Parathyroid adenoma (tissue), 2 donors: ENCODE results near the gene TREH.

Experiments
- H2AFZ ChIP-seq: fragments of 300-600 bp; sonication (generic); one replicate; pipeline ENCODE4 v1.7.0; 2017; ENCODE audit warnings: antibody characterized with exemption, mild to moderate bottlenecking
- H3K27ac ChIP-seq: fragments of 300-600 bp; sonication (generic); one replicate; pipeline ENCODE4 v1.7.0; 2017
- H3K27me3 ChIP-seq: fragments of 300-600 bp; sonication (generic); one replicate; pipeline ENCODE4 v1.7.0; 2017; ENCODE audit warnings: low read length; ENCODE audit not compliant: control insufficient read depth, insufficient read depth
- H3K36me3 ChIP-seq: fragments of 300-600 bp; sonication (generic); one replicate; pipeline ENCODE4 v1.7.0; 2017; ENCODE audit warnings: low read length; ENCODE audit not compliant: control insufficient read depth, insufficient read depth
- H3K4me1 ChIP-seq: fragments of 300-600 bp; sonication (generic); one replicate; pipeline ENCODE4 v1.7.0; 2017; ENCODE audit warnings: control low read depth
- H3K4me2 ChIP-seq: fragments of 300-600 bp; sonication (generic); one replicate; pipeline ENCODE4 v1.7.0; 2017; ENCODE audit warnings: low read length
- H3K4me3 ChIP-seq: fragments of 300-600 bp; sonication (generic); one replicate; pipeline ENCODE4 v1.7.0; 2017; ENCODE audit warnings: low read depth, low read length
- H3K79me2 ChIP-seq: fragments of 300-600 bp; sonication (generic); one replicate; pipeline ENCODE4 v1.7.0; 2017; ENCODE audit warnings: control low read depth
- H3K9ac ChIP-seq: fragments of 300-600 bp; sonication (generic); one replicate; pipeline ENCODE4 v1.7.0; 2017; ENCODE audit warnings: mild to moderate bottlenecking
- H3K9me3 ChIP-seq: fragments of 300-600 bp; sonication (generic); one replicate; pipeline ENCODE4 v1.7.0; 2017; ENCODE audit warnings: low read length; ENCODE audit not compliant: control insufficient read depth
- TF ChIP-seq, protein P1 (sequence below): fragments of 300-600 bp; sonication (generic); IDR thresholded peaks from one replicate; pipeline ENCODE4 v1.7.0; 2017; ENCODE audit warnings: antibody characterized with exemption, mild to moderate bottlenecking
- donor health status: primary hyperparathyroidism.

The TREH gene

DNA sequence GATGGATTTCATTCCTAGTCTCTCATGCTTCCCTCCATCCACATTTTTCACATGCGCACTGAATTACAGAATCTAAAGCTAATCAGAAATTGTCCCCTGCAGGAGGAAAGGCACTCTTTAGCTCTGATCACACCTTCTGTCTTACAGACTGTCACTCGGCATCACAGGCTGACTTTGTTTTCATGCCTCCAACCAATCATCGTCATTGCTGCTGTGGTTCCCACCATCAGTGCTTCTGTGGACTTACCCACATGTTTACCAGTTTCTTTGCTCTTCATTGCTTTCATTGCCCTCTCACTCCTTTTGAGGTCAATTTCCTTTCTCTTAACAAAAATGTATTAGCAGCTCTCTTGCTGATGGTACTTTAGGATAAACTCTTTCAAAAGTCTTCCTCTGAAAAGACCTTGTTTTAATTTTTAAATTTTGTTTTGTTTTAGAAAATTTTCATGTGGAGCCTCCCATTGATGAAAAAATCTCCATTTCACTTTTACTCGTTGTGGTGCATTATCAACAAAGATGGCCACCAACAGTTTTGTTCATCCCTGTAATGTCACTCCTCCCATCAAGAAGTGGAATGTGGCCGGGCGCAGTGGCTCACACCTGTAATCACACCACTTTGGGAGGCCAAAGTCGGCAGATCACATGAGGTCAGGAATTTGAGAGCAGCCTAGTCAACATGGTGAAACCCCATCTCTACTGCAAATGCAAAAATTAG, 20.2 kb upstream of the TREH start:
- H3K9me3 ChIP-seq: no peaks in the 10 kb centered on the region
- H3K27ac ChIP-seq: no peak overlapping the region
- no peaks in the 10 kb centered on the region for H3K79me2 ChIP-seq
- no peak overlapping the region for H2AFZ ChIP-seq
- TF ChIP-seq, protein P1, sequence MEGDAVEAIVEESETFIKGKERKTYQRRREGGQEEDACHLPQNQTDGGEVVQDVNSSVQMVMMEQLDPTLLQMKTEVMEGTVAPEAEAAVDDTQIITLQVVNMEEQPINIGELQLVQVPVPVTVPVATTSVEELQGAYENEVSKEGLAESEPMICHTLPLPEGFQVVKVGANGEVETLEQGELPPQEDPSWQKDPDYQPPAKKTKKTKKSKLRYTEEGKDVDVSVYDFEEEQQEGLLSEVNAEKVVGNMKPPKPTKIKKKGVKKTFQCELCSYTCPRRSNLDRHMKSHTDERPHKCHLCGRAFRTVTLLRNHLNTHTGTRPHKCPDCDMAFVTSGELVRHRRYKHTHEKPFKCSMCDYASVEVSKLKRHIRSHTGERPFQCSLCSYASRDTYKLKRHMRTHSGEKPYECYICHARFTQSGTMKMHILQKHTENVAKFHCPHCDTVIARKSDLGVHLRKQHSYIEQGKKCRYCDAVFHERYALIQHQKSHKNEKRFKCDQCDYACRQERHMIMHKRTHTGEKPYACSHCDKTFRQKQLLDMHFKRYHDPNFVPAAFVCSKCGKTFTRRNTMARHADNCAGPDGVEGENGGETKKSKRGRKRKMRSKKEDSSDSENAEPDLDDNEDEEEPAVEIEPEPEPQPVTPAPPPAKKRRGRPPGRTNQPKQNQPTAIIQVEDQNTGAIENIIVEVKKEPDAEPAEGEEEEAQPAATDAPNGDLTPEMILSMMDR: no peak
- H3K36me3 ChIP-seq: no peaks in the 10 kb centered on the region
- no peaks in the 10 kb centered on the region for H3K27me3 ChIP-seq
- no peak overlapping the region for H3K4me3 ChIP-seq
- no peaks in the 10 kb centered on the region for H3K4me1 ChIP-seq
- no peak overlapping the region for H3K4me2 ChIP-seq
- H3K9ac ChIP-seq: no peak overlapping the region

DNA sequence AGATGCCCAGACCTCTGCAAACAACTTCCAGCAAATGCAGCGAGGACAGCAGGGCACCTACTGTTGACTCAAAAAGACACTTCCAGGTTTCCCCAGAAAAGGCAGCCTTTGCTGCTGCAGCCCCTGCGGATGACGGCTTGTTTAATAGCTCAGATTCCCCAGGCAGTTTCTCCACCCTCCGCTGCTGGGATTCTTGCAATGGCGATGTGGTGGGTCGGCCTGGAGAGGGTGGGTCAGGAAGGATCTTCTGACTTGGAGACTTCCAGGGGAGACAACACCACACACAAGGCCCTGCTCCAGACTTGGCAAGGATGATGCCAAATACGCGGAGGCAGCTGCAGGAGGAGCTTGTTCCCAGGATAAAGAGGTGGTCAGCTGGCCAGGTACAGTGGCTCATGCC, 17.9 kb upstream of the TREH start:
- no peak overlapping the region for H3K27ac ChIP-seq
- TF ChIP-seq, protein P1: no peak
- H3K9ac ChIP-seq: no peak overlapping the region
- no peaks in the 10 kb centered on the region for H3K4me1 ChIP-seq
- no peaks in the 10 kb centered on the region for H3K27me3 ChIP-seq
- no peak overlapping the region for H3K4me3 ChIP-seq
- H3K4me2 ChIP-seq: no peak overlapping the region
- no peaks in the 10 kb centered on the region for H3K79me2 ChIP-seq
- no peak overlapping the region for H2AFZ ChIP-seq
- no peaks in the 10 kb centered on the region for H3K36me3 ChIP-seq
- H3K9me3 ChIP-seq: no peaks in the 10 kb centered on the region

DNA sequence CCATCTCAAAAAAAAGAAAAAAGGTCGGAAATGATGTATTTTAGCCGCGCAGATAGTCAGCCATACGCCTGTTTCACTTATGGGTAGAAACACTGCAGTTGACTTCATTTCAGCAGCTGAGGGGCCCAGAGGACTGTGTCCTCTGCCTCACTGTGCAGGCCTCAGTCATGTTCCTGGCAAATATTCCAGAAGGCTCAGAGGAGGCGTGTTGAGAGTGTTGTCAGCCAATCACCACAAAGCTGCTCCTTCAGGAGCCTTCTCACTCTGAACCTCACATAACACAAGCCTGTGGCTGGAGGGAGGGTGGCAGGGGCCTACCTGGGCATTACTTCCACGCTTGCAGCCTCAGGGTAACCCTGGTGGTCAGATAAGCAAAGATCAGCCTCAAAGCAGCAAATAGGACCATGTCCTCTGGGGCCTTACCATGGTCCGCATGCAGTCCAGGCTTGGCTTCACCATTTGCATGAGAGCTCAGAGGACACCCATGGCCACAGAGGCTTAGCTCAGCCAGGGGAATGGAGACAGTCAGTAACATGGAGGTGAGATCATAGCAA, 17.3 kb upstream of the TREH start:
- Histone ChIP-seq H2AFZ (no peak overlapping the region), H3K4me1 (no peaks in the 10 kb centered on the region), H3K4me3 (no peak overlapping the region), H3K36me3 (no peaks in the 10 kb centered on the region), H3K27ac (no peak overlapping the region), H3K4me2 (no peak overlapping the region), H3K9ac (no peak overlapping the region), H3K27me3 (no peaks in the 10 kb centered on the region), H3K79me2 (no peaks in the 10 kb centered on the region), H3K9me3 (no peaks in the 10 kb centered on the region)
- TF ChIP-seq, protein P1: no peak

DNA sequence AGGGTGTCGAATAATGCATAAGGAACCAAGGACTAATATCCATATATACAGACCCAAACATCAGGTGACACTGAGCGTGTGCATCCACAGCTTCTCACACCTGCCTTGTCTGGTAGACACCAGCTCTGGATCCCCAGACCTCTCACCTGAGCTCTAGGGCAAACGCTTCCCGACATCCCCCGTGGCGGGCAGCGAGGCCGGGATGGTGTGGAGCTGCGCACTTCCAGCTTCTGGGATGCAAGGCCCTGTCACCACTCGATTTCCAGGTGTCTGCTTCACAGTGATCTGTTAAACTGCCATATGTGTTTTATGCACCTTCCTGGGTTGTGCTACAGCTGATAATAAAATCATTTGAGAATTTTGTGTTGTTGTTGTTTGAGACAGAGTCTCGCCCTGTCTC, 15.3 kb upstream of the TREH start:
- Histone ChIP-seq H3K27me3 (no peaks in the 10 kb centered on the region), H3K36me3 (no peaks in the 10 kb centered on the region), H3K4me3 (no peak overlapping the region), H3K4me2 (no peak overlapping the region), H3K79me2 (no peaks in the 10 kb centered on the region), H2AFZ (no peak overlapping the region), H3K27ac (no peak overlapping the region), H3K9ac (no peak overlapping the region), H3K4me1 (no peaks in the 10 kb centered on the region), H3K9me3 (no peaks in the 10 kb centered on the region)
- TF ChIP-seq, protein P1: no peak

DNA sequence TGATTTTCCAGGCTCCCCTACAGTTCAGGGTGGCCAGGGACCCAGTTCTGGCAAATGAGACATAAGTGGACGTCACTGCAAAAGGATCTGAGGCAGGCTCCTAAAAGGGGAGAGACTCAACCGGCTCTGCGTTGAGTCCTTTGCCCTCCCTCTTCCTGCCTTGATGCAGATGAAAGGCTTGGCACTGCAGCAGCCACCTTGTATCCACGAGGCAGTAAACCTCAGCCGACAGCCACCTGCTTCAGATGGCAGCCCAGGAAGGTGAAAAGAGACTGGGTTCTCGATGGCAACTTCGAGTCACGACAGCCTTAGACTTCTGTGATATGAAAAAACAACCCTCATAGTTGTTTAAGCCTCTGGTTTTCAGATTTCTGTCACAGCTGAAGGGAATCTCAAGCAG, 14.7 kb upstream of the TREH start:
- H3K9me3 ChIP-seq: no peaks in the 10 kb centered on the region
- H3K4me1 ChIP-seq: no peaks in the 10 kb centered on the region
- H3K4me3 ChIP-seq: no peak overlapping the region
- no peaks in the 10 kb centered on the region for H3K36me3 ChIP-seq
- no peaks in the 10 kb centered on the region for H3K27me3 ChIP-seq
- TF ChIP-seq, protein P1: no peak
- H3K4me2 ChIP-seq: no peak overlapping the region
- H3K9ac ChIP-seq: no peak overlapping the region
- H3K79me2 ChIP-seq: no peaks in the 10 kb centered on the region
- H3K27ac ChIP-seq: no peak overlapping the region
- H2AFZ ChIP-seq: no peak overlapping the region
